Type B pancreatic cell (in vitro differentiated cells): Measurements from ENCODE around the gene HOXA13. TPM values are rescaled to one million over a fixed set of nuclear protein-coding genes. Genes with fewer than 3 reads are reported as not detected.

Experiments used
- DNase-seq: peaks from one replicate; pipeline ENCODE4 v3.0.0; 2021; ENCODE audit warnings: mixed read lengths; ENCODE audit not compliant: unreplicated experiment; ENCODE audit errors: extremely low spot score
- H3K27ac Mint-ChIP-seq: 2 replicates; pipeline ENCODE4 v1.8.0; 2021; ENCODE audit warnings: mild to moderate bottlenecking, mixed read lengths
- H3K27me3 Mint-ChIP-seq: 2 replicates; pipeline ENCODE4 v1.8.0; 2021; ENCODE audit warnings: mixed read lengths
- H3K36me3 Mint-ChIP-seq: 2 replicates; pipeline ENCODE4 v1.8.0; 2021; ENCODE audit warnings: mixed read lengths
- H3K4me1 Mint-ChIP-seq: one replicate; pipeline ENCODE4 v1.8.0; 2021; ENCODE audit warnings: mixed read lengths; ENCODE audit not compliant: unreplicated experiment
- H3K4me3 Mint-ChIP-seq: 2 replicates; pipeline ENCODE4 v1.8.0; 2021; ENCODE audit warnings: mild to moderate bottlenecking, mixed read lengths
- H3K9me3 Mint-ChIP-seq: 2 replicates; pipeline ENCODE4 v1.8.0; 2021; ENCODE audit warnings: mixed read lengths
- CTCF ChIP-seq: fragments of 200-600 bp; sonication (generic); conservative IDR thresholded peaks from 2 replicates; pipeline ENCODE4 v1.5.0; 2021; ENCODE audit warnings: antibody characterized with exemption, mild to moderate bottlenecking
- total RNA-seq: library from RNA; stranded (reverse); gene quantifications from 2 replicates; pipeline ENCODE4 v1.2.1, GENCODE V29; 2021; ENCODE audit warnings: low replicate concordance

Gene HOXA13
- total RNA-seq, 1 donor from 2014 or later: 0.75 TPM

DNA sequence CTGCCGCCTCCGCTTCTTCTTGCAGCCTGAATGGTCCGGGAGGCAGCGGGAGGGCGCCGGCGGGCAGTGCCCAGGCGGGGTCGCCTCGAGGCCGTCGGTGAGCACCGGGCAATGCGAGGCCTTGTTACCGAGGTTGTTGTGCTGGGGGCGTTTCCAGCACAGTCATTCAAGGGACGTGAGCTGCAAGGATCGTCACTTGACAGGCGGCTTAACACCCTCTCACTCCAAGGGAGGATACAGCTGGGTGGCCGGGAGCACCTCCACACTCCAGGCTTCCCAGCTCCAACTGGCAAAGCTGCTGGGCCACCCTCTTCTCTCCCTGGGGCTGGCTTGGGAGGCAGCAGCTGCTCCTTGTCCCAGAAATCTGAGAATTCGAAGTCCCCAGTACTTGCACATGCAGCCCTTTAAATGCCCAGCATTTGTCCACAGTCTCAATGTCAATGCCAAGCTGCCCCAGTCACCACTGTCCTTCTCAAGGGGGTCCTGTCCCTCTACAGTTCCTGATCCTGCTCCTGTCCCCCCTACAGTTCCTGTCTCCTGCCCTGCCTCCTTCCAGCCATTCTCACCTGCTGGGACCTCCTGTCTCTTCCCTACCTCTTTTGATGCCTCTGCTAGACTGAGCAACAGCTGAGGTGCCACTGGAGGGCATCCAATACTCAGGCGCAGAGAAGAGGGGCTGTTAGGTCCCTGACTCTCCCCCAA, 10.4 kb downstream of the HOXA13 start:
- H3K4me1 Mint-ChIP-seq: peaks cover 11% of the 10 kb centered on the region
- no peaks in the 10 kb centered on the region for H3K9me3 Mint-ChIP-seq
- no peak overlapping the region for H3K27ac Mint-ChIP-seq
- no peak for DNase-seq
- peaks cover 98% of the 10 kb centered on the region for H3K27me3 Mint-ChIP-seq
- no peak for TF ChIP-seq CTCF
- H3K36me3 Mint-ChIP-seq: no peaks in the 10 kb centered on the region
- no peak overlapping the region for H3K4me3 Mint-ChIP-seq

DNA sequence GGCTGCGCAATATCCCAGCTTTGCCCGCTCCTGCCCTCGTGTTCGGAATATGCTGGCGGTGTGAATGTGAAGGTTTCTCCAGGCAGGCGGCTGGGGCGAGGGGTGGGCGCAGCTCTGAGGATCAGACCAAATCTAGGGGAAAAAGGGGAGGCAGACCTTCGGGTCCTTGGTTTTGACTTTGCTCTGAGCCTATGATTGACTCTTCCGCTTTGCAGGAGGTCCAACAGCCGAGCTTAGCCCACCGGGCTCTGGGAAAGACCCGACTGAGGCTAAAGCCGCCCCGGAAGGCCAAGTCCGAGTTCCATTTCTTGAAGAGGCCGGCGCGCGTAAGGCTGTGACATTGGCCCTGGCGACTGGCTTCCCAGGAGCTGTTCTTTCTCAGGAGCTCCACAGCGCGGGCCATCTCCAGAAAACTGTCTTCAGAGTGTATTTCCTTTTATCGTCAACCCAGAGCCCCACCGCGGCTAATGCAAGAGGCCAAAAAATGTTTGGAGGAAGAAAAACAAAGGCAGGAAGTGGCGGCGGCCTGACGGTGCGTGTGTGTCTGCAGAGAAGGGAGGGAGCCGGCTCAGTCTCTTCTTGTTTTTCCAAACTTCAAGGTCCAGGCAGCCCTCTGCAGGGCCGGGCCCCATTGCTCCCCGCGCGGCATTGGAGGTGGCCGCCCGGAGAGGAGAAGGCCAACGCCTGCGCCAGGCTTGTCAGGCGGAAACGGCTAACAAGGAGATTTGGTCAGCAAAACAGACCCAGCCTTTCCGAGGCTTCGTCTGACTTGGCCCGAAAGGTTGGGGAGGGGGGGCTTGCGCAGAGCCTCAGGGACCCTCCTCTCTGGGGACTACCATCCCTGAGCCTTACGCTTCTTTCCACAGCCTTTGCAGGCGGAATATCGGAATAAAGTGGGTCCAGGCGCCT, 11.3 kb downstream of the HOXA13 start:
- no peak overlapping the region for H3K27ac Mint-ChIP-seq
- TF ChIP-seq CTCF: no peak
- no peak for DNase-seq
- no peaks in the 10 kb centered on the region for H3K9me3 Mint-ChIP-seq
- peaks cover 11% of the 10 kb centered on the region for H3K4me1 Mint-ChIP-seq
- no peaks in the 10 kb centered on the region for H3K36me3 Mint-ChIP-seq
- H3K4me3 Mint-ChIP-seq: peak overlapping the region; percentile 82
- H3K27me3 Mint-ChIP-seq: peaks cover 97% of the 10 kb centered on the region

DNA sequence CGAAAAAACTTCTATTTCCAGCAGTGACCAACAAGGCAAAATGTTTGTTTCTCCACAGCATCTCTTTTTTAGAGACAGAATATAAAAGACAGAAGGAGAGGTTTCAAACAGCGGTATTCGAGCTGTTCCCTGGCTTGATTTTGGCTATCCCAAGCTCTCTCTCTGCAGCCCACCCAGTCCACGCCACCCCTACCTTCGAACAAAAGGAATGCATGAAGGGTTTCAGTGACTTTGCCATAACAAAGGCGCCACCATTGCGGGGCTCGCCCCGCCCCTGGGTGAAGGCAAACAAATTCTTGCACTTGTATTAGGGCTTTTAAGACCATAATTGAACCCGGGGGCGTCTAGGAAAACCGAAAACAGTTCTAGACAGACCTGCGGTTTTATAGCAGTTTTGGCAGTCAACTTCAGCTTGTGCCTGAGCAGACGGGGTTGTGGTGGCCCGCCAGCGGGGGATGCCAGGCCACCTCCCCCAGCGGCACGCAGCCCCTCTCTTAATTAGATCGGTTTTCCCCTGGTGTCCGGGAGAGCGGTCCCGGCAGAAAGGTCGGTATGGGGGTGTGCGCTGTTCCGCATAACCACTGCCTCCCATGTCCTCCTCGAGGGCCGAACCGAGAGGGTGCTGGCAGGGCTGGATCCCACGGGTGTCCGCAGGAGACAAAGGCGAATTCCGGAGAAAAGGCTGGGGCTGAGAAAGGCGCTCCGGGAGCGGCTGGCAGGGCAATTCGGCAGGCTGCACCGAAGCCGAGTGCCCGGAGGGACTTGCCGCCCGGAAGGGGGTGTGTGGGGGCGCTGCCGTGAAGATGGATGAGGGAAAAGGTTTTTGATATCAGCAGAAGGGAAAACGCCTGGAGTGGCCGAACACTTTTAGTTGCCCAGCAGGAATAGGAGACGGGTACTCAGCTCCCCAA, 12.2 kb downstream of the HOXA13 start:
- H3K4me1 Mint-ChIP-seq: peaks cover 14% of the 10 kb centered on the region

GRCh38 chr7:27186668-27187474, 13.0 kb downstream of the HOXA13 start:
- DNase-seq: no peak
- no peak for TF ChIP-seq CTCF
- Mint-ChIP-seq H3K36me3 (no peaks in the 10 kb centered on the region), H3K4me3 (peak overlapping the region; percentile 72), H3K27me3 (peaks cover 99% of the 10 kb centered on the region), H3K27ac (peak overlapping the region; percentile 30), H3K4me1 (peaks cover 15% of the 10 kb centered on the region), H3K9me3 (no peaks in the 10 kb centered on the region)

More for the DNA sequence above, 12.2 kb downstream of the HOXA13 start:
- H3K9me3 Mint-ChIP-seq: no peaks in the 10 kb centered on the region
- peak; percentile 68 for DNase-seq
- H3K4me3 Mint-ChIP-seq: peak overlapping the region; percentile 82
- TF ChIP-seq CTCF: no peak
- no peaks in the 10 kb centered on the region for H3K36me3 Mint-ChIP-seq
- H3K27ac Mint-ChIP-seq: no peak overlapping the region
- H3K27me3 Mint-ChIP-seq: peaks cover 98% of the 10 kb centered on the region
